SK-N-MC (cell line): ENCODE measurements around the gene CEP57L1.
"Not testable (repeated sequence)": the region's sequence is repeated elsewhere in the genome, so short reads cannot be mapped to it uniquely, and the experiment has no call there.

Source experiments
- EZH2 ChIP-seq: fragments of 200-600 bp; sonication (generic); IDR thresholded peaks from one replicate; pipeline ENCODE4 v1.6.1; 2017; ENCODE audit warnings: antibody characterized with exemption
- POLR2AphosphoS5 ChIP-seq: IDR thresholded peaks from 2 replicates; pipeline ENCODE4 v1.6.1; 2012; ENCODE audit warnings: mild to moderate bottlenecking, low read depth, low read length, borderline replicate concordance

DNA sequence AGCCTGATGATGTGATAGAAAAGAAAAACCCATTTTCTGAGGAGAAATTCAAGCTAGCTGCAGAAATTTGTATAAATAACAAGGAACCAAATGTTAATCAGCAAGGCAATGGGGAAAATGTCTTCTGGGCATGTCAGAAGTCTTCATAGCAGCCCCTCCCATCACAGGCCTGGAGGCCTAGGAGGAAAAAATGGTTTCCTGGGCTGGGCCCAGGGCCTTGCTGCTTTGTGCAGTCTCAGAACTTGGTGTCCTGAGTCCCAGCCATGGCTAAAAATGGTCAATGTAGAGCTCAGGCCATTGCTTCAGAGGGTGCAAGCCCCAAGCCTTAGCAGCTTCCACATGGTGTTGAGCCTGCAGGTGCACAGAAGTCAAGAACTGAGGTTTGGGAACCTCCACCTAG, 96.1 kb downstream of the CEP57L1 start:
- not testable (repeated sequence) for TF ChIP-seq EZH2, POLR2AphosphoS5
